ENCODE results near the gene SLC25A40. TPM values are rescaled to one million over a fixed set of nuclear protein-coding genes. Genes with fewer than 3 reads are reported as not detected.
"Not testable (repeated sequence)": the region's sequence is repeated elsewhere in the genome, so short reads cannot be mapped to it uniquely, and the experiment has no call there.

SLC25A40 gene, protein sequence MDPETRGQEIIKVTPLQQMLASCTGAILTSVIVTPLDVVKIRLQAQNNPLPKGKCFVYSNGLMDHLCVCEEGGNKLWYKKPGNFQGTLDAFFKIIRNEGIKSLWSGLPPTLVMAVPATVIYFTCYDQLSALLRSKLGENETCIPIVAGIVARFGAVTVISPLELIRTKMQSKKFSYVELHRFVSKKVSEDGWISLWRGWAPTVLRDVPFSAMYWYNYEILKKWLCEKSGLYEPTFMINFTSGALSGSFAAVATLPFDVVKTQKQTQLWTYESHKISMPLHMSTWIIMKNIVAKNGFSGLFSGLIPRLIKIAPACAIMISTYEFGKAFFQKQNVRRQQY
- 14.5 to 16.5 TPM (median 16.4 TPM) in 3 replicates for total RNA-seq
- long read RNA-seq, full-length matches to known transcripts, result 6 of 11 reads
- long read RNA-seq, partial matches to known transcripts, result 0 of 11 reads
- long read RNA-seq, other reads (novel, unspliced or antisense), result 5 of 11 reads

DNA sequence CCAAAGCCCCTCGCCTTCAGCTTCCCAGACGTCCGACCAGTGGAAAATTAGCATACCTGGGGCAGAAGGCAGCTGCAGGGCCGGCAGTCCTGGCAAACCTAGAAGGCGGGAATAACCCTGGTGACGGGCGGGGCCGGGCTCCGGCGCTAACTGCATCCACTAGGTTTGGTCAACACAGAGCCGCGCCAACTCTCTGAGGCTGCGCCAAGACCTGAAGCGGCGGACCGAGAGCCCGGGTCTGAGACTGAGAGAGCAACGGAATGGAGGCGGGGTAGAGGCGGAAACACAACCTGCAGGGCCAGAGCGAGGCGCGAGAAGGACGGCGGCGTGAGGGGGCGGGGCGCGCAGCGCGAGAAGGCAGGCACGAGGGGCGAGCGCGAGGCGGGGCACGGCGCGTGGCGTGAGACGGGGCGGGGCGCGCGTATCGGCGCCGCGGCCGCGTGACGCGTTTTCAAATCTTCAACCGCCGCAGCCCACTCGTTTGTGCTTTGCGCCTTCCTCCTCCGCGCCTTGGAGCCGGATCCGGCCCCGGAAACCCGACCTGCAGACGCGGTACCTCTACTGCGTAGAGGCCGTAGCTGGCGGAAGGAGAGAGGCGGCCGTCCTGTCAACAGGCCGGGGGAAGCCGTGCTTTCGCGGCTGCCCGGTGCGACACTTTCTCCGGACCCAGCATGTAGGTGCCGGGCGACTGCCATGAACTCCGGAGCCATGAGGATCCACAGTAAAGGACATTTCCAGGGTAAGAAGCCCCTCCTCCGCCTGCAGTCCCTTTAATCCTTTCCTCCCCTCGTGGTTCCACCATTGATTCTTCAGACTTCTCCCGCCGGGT lies at the start of gene SLC25A40, which contains the start of gene DBF4:
Gene SLC25A40, minus strand, starts transcription at position 321 of the 829 bp plus-strand sequence. CDS start 17,633 bp downstream, outside the sequence.
Gene DBF4, plus strand, starts transcription at position 454 of the 829 bp plus-strand sequence. Its CDS starts 240 bp downstream, at position 694.
- peaks cover 9% of the 10 kb centered on the region for H3K9me3 Mint-ChIP-seq (ENCODE audit: low read depth)
- peaks cover 6% of the 10 kb centered on the region for H3K36me3 Mint-ChIP-seq (ENCODE audit: low read depth)
- H3K4me1 Mint-ChIP-seq (ENCODE audit: low read depth), result peaks cover 34% of the 10 kb centered on the region
- TF ChIP-seq CTCF (IDR thresholded peaks at IDR 0.05), result no peak
- no peaks in the 10 kb centered on the region for H3K27me3 Mint-ChIP-seq (ENCODE audit: low read depth)
- H3K27ac Mint-ChIP-seq (ENCODE audit: unreplicated experiment), result peak within 1 kb of the TSS; percentile 98
- H3K4me3 Mint-ChIP-seq (ENCODE audit: unreplicated experiment), result peak within 1 kb of the TSS; percentile 97
- DNase-seq (ENCODE audit: low spot score), result peak; percentile 97

- H3K27me3 Mint-ChIP-seq (ENCODE audit: low read depth); H3K36me3 Mint-ChIP-seq (ENCODE audit: low read depth); H3K9me3 Mint-ChIP-seq (ENCODE audit: low read depth); H3K4me3 Mint-ChIP-seq (ENCODE audit: unreplicated experiment); DNase-seq (ENCODE audit: low spot score); H3K27ac Mint-ChIP-seq (ENCODE audit: unreplicated experiment): not testable (repeated sequence)
- peaks cover 13% of the 10 kb centered on the region for H3K4me1 Mint-ChIP-seq (ENCODE audit: low read depth)
Measured at GRCh38 chr7:87922759-87923395, 46.7 kb upstream of the SLC25A40 start.

DNA sequence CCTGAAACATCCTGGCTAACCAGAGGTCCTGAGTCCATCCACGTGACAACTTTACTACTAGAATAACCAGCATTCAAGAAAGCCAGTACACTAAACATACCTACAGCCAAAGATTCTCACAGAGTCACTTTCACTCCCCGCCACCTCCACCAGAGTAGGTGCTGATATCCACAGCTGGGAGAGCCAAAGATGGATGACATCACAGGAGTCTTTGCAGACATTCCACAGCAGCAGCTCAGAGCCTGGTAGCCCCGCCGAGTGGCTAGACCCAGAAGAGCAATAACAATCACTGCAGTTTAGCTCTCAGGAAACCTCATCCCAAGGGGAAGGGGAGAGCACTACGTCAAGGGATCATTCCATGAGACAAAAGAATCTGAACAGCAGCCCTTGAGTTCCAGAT lies 44.4 kb upstream of the SLC25A40 start:
- H3K4me1 Mint-ChIP-seq (ENCODE audit: low read depth), result no peaks in the 10 kb centered on the region
- DNase-seq (ENCODE audit: low spot score), result no peak
- no peak for TF ChIP-seq CTCF (IDR thresholded peaks at IDR 0.05)
- H3K9me3 Mint-ChIP-seq (ENCODE audit: low read depth), result no peaks in the 10 kb centered on the region
- no peak overlapping the region for H3K4me3 Mint-ChIP-seq (ENCODE audit: unreplicated experiment)
- no peak overlapping the region for H3K27ac Mint-ChIP-seq (ENCODE audit: unreplicated experiment)
- no peaks in the 10 kb centered on the region for H3K36me3 Mint-ChIP-seq (ENCODE audit: low read depth)
- H3K27me3 Mint-ChIP-seq (ENCODE audit: low read depth), result no peaks in the 10 kb centered on the region

GRCh38 chr7:87919875-87920274 lies 43.7 kb upstream of the SLC25A40 start:
- no peaks in the 10 kb centered on the region for H3K36me3 Mint-ChIP-seq (ENCODE audit: low read depth)
- no peak for DNase-seq (ENCODE audit: low spot score)

DNA sequence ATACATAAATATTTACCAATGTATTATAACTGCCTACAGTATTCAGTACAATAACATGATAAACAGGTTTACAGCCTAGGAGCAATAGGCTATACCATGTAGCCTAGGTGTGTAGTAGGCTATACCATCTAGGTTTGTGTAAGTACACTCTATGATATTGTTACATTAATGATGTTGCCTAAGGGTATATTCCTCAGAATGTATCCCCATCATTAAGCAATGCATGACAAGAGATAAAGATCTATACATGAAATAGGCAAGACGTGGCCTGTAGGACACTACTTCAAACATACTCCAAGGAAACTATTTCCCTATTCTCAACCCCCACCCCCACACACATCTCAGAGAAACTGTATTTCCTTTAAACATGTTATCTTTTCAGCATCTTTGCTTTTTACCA lies 42.6 kb upstream of the SLC25A40 start:
- no peaks in the 10 kb centered on the region for H3K36me3 Mint-ChIP-seq (ENCODE audit: low read depth)
- no peaks in the 10 kb centered on the region for H3K9me3 Mint-ChIP-seq (ENCODE audit: low read depth)
- no peaks in the 10 kb centered on the region for H3K27me3 Mint-ChIP-seq (ENCODE audit: low read depth)
- no peak overlapping the region for H3K4me3 Mint-ChIP-seq (ENCODE audit: unreplicated experiment)
- no peak overlapping the region for H3K27ac Mint-ChIP-seq (ENCODE audit: unreplicated experiment)
- no peak for DNase-seq (ENCODE audit: low spot score)
- H3K4me1 Mint-ChIP-seq (ENCODE audit: low read depth), result no peaks in the 10 kb centered on the region
- TF ChIP-seq CTCF (IDR thresholded peaks at IDR 0.05), result no peak

More at GRCh38 chr7:87919875-87920274, 43.7 kb upstream of the SLC25A40 start:
- H3K27me3 Mint-ChIP-seq (ENCODE audit: low read depth), result no peaks in the 10 kb centered on the region
- H3K4me3 Mint-ChIP-seq (ENCODE audit: unreplicated experiment), result no peak overlapping the region
- no peak for TF ChIP-seq CTCF (IDR thresholded peaks at IDR 0.05)
- H3K9me3 Mint-ChIP-seq (ENCODE audit: low read depth), result no peaks in the 10 kb centered on the region
- H3K27ac Mint-ChIP-seq (ENCODE audit: unreplicated experiment), result no peak overlapping the region
- H3K4me1 Mint-ChIP-seq (ENCODE audit: low read depth), result no peaks in the 10 kb centered on the region
